Endothelial cell of umbilical vein (primary cell): ENCODE results near the gene SAT1.

Experiments
- CTCF ChIP-seq, 2 donors: IDR thresholded peaks; 1 replicate in 1 of 2; 2 replicates in 1 of 2; pipeline ENCODE4 v1.5.1; 2011; ENCODE audit warnings: low read length in 2 of 2, mild to moderate bottlenecking in 2 of 2, moderate library complexity in 2 of 2, control low read depth in 1 of 2, inconsistent platforms in 1 of 2, low read depth in 1 of 2; ENCODE audit not compliant: insufficient read depth in 1 of 2; ENCODE audit errors: extremely low read depth in 1 of 2
- GATA2 ChIP-seq: IDR thresholded peaks from 2 replicates; pipeline ENCODE4 v1.7.0; 2011; ENCODE audit warnings: low read depth, mild to moderate bottlenecking, moderate library complexity, mixed read lengths, low read length; ENCODE audit not compliant: insufficient read length, insufficient read depth
- JUN ChIP-seq: IDR thresholded peaks from 2 replicates; pipeline ENCODE4 v1.6.1; 2011; ENCODE audit warnings: borderline replicate concordance, low read depth; ENCODE audit not compliant: insufficient read length, insufficient read depth
- POLR2A ChIP-seq: IDR thresholded peaks from 2 replicates; pipeline ENCODE4 v1.6.1; 2012; ENCODE audit warnings: low read depth, mild to moderate bottlenecking, control low read depth, low read length

GRCh38 chrX:23825675-23826074, 42.7 kb downstream of the SAT1 start:
- TF ChIP-seq CTCF (IDR thresholded peaks at IDR 0.05; ENCODE audit: extremely low read depth in 1 of 2, insufficient read depth in 1 of 2, low read depth in 1 of 2, low read length in 2 of 2) = no peak
- TF ChIP-seq GATA2 = no peak
- TF ChIP-seq JUN = no peak
- TF ChIP-seq POLR2A = no peak
